Measurements from ENCODE around the gene VAMP7.
"Not testable (repeated sequence)": the region's sequence is repeated elsewhere in the genome, so short reads cannot be mapped to it uniquely, and the experiment has no call there.

Gene VAMP7

DNA sequence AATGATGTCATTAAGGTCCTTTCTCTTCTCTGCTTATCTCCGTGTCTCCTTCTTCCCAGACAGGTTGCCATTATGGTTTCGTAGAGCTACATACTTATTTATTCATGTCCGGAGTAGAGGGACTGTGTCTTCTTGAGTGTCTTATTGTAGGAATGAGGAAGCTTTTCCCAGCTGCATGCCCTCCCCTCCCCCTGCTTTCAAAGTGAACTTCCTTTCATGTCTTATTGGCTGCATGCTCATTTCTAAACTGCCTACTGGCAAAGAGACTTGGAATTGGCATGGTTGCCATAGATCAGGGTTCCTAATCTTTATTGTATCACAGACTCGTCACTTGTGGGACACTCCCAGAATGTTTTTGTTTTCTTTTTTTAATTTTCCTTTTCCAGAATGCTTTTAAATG is 15.4 kb downstream of the VAMP7 start:
- TF ChIP-seq EZH2phosphoT487 (conservative IDR thresholded peaks at IDR 0.05; ENCODE audit: low read length) = no peak
- TF ChIP-seq, protein P1, sequence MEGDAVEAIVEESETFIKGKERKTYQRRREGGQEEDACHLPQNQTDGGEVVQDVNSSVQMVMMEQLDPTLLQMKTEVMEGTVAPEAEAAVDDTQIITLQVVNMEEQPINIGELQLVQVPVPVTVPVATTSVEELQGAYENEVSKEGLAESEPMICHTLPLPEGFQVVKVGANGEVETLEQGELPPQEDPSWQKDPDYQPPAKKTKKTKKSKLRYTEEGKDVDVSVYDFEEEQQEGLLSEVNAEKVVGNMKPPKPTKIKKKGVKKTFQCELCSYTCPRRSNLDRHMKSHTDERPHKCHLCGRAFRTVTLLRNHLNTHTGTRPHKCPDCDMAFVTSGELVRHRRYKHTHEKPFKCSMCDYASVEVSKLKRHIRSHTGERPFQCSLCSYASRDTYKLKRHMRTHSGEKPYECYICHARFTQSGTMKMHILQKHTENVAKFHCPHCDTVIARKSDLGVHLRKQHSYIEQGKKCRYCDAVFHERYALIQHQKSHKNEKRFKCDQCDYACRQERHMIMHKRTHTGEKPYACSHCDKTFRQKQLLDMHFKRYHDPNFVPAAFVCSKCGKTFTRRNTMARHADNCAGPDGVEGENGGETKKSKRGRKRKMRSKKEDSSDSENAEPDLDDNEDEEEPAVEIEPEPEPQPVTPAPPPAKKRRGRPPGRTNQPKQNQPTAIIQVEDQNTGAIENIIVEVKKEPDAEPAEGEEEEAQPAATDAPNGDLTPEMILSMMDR (IDR thresholded peaks at IDR 0.05; ENCODE audit: insufficient read depth, low read length, poor library complexity, severe bottlenecking) = no peak
- no peak overlapping the region for H3K27ac ChIP-seq (ENCODE audit: low read depth, low read length)
- no peaks in the 10 kb centered on the region for H3K79me2 ChIP-seq (ENCODE audit: insufficient read depth, low read length)
- H3K4me2 ChIP-seq (ENCODE audit: low read depth, low read length, poor library complexity, severe bottlenecking) = no peak overlapping the region
- H4K20me1 ChIP-seq (ENCODE audit: low read depth, low read length) = no peaks in the 10 kb centered on the region
- H3F3A ChIP-seq (ENCODE audit: insufficient read depth) = no peaks in the 10 kb centered on the region
- no peaks in the 10 kb centered on the region for H3K27me3 ChIP-seq (ENCODE audit: low read length)
- peaks cover 36% of the 10 kb centered on the region for H3K36me3 ChIP-seq (ENCODE audit: low read length)
- no peaks in the 10 kb centered on the region for H3K9me2 ChIP-seq (replicated peaks; ENCODE audit: insufficient read depth, low read length)
- no peak overlapping the region for H2AFZ ChIP-seq (ENCODE audit: low read depth, low read length, severe bottlenecking)
- no peak overlapping the region for H3K9ac ChIP-seq (ENCODE audit: low read length)
- no peak overlapping the region for H3K4me3 ChIP-seq (ENCODE audit: insufficient read depth, low read length, poor library complexity, severe bottlenecking)
- H3K9me3 ChIP-seq (ENCODE audit: insufficient read depth, low read length) = no peaks in the 10 kb centered on the region

DNA sequence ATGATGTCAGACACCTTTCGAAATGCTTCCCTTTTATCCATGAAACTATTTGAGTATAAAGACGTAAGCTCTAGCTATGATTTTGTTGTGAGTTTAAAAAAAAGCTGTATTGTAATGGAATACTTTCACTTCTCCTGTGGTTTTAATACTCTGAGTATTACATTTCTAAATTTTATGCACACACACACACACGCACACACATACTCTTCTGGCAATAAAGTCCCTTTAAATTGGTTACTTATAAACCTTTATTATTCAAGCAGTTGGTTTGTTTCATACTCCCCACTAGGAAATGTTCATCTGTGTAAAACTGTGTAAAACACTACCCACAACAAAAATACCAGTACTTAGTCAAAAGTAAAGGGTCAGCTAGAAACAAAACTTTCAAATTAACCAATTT is 18.2 kb downstream of the VAMP7 start:
- TF ChIP-seq, protein P1 (IDR thresholded peaks at IDR 0.05; ENCODE audit: insufficient read depth, low read length, poor library complexity, severe bottlenecking) = no peak
- no peak for TF ChIP-seq EZH2phosphoT487 (conservative IDR thresholded peaks at IDR 0.05; ENCODE audit: low read length)
- Histone ChIP-seq H3K79me2 (ENCODE audit: insufficient read depth, low read length) (no peaks in the 10 kb centered on the region), H3K36me3 (ENCODE audit: low read length) (peaks cover 36% of the 10 kb centered on the region), H3K9me2 (replicated peaks; ENCODE audit: insufficient read depth, low read length) (no peaks in the 10 kb centered on the region), H3K4me3 (ENCODE audit: insufficient read depth, low read length, poor library complexity, severe bottlenecking) (no peak overlapping the region), H4K20me1 (ENCODE audit: low read depth, low read length) (no peaks in the 10 kb centered on the region), H3K4me2 (ENCODE audit: low read depth, low read length, poor library complexity, severe bottlenecking) (no peak overlapping the region), H3K27ac (ENCODE audit: low read depth, low read length) (no peak overlapping the region), H3K9ac (ENCODE audit: low read length) (no peak overlapping the region), H3K9me3 (ENCODE audit: insufficient read depth, low read length) (no peaks in the 10 kb centered on the region), H3F3A (ENCODE audit: insufficient read depth) (no peaks in the 10 kb centered on the region), H2AFZ (ENCODE audit: low read depth, low read length, severe bottlenecking) (no peak overlapping the region), H3K27me3 (ENCODE audit: low read length) (no peaks in the 10 kb centered on the region)

DNA sequence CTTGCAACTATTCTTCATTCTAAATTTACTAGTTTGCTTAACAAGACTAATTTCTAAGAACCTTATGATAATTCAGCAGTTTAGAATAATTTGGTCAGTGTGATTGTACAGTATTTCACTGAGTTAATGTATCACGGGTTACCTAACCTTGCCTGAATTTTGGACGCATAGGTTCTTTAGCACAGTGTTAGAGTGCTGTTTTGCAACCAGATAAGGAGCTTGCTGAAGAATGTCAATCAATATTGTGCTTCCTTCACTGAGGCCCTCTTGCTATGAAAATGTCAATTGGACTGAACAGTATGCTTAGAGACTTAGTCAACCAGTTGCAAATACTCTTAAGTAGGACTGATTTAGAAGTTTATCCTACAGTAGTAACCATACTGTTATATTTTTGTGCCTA is 19.6 kb downstream of the VAMP7 start:
- Histone ChIP-seq H3K27ac (ENCODE audit: low read depth, low read length) (no peak overlapping the region), H3K9ac (ENCODE audit: low read length) (no peak overlapping the region)

DNA sequence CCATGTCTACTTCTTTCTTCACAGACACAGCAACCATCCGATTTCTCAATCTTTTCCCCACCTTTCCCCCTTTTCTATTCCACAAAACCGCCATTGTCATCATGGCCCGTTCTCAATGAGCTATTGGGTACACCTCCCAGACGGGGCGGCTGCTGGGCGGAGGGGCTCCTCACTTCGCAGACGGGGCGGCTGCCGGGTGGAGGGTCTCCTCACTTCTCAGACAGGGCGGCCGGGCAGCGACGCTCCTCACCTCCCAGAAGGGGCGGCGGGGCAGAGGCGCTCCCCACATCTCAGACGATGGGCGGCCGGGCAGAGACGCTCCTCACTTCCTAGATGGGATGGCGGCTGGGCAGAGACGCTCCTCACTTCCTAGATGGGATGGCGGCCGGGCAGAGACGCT is 26.5 kb downstream of the VAMP7 start:
- not testable (repeated sequence) for H3K27me3 ChIP-seq (ENCODE audit: low read length); H3F3A ChIP-seq (ENCODE audit: insufficient read depth); H3K4me2 ChIP-seq (ENCODE audit: low read depth, low read length, poor library complexity, severe bottlenecking); H3K27ac ChIP-seq (ENCODE audit: low read depth, low read length); H3K9me3 ChIP-seq (ENCODE audit: insufficient read depth, low read length); H2AFZ ChIP-seq (ENCODE audit: low read depth, low read length, severe bottlenecking); H3K4me3 ChIP-seq (ENCODE audit: insufficient read depth, low read length, poor library complexity, severe bottlenecking); H3K9me2 ChIP-seq (replicated peaks; ENCODE audit: insufficient read depth, low read length); H4K20me1 ChIP-seq (ENCODE audit: low read depth, low read length); H3K9ac ChIP-seq (ENCODE audit: low read length)
- H3K36me3 ChIP-seq (ENCODE audit: low read length) = peaks cover 32% of the 10 kb centered on the region
- peaks cover 16% of the 10 kb centered on the region; the same call in 1 of the 2 replicates for H3K79me2 ChIP-seq (ENCODE audit: insufficient read depth, low read length)

More for the DNA sequence above, 19.6 kb downstream of the VAMP7 start:
- H3K4me2 ChIP-seq (ENCODE audit: low read depth, low read length, poor library complexity, severe bottlenecking) = no peak overlapping the region
- no peaks in the 10 kb centered on the region for H3K9me3 ChIP-seq (ENCODE audit: insufficient read depth, low read length)
- H3K4me3 ChIP-seq (ENCODE audit: insufficient read depth, low read length, poor library complexity, severe bottlenecking) = no peak overlapping the region
- H3K79me2 ChIP-seq (ENCODE audit: insufficient read depth, low read length) = no peaks in the 10 kb centered on the region
- H3K27me3 ChIP-seq (ENCODE audit: low read length) = no peaks in the 10 kb centered on the region
- H3K9me2 ChIP-seq (replicated peaks; ENCODE audit: insufficient read depth, low read length) = no peaks in the 10 kb centered on the region
- no peaks in the 10 kb centered on the region for H3F3A ChIP-seq (ENCODE audit: insufficient read depth)
- no peak overlapping the region for H2AFZ ChIP-seq (ENCODE audit: low read depth, low read length, severe bottlenecking)
- peaks cover 38% of the 10 kb centered on the region for H3K36me3 ChIP-seq (ENCODE audit: low read length)
- no peaks in the 10 kb centered on the region for H4K20me1 ChIP-seq (ENCODE audit: low read depth, low read length)
- no peak for TF ChIP-seq EZH2phosphoT487 (conservative IDR thresholded peaks at IDR 0.05; ENCODE audit: low read length)
- TF ChIP-seq, protein P1 (IDR thresholded peaks at IDR 0.05; ENCODE audit: insufficient read depth, low read length, poor library complexity, severe bottlenecking) = no peak

All from SU-DHL-6 (cell line).